ENCODE measurements around the gene ATG9B.

DNA sequence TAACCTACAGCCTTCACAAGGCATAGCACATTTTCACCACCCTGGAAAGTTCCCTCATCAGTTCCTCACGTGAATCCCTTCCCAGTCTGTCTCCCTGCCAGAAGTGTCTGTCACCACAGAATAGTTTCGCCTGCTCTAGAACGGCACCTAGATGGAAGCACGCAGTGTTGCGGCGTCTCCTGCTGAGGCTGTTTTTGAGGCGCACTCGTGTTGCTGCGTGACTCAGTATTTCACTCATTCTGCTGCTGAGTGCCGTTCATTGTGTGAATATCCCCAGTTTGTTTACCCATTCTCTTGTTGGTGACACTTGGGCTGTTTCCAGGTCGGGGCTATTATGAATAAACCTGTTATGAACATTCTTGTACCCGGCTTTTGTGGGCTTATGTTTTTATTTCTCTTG lies 20.7 kb downstream of the ATG9B start:
- TF ChIP-seq CTCF (IDR thresholded peaks at IDR 0.05) (no peak), POLR2A (IDR thresholded peaks at IDR 0.05) (no peak)

All from body of pancreas (tissue), 4 donors.